NOMO-1 treated with DMSO at 0.1 percent for 48 hours (cell line): ENCODE data around the gene HNRNPF.
"Not testable (repeated sequence)": the region's sequence is repeated elsewhere in the genome, so short reads cannot be mapped to it uniquely, and the experiment has no call there.

Source experiments
- DNase-seq: peaks from one replicate; lab custom pipeline; 2025; ENCODE audit not compliant: unreplicated experiment; lab: John Stamatoyannopoulos, UW

The HNRNPF gene

DNA sequence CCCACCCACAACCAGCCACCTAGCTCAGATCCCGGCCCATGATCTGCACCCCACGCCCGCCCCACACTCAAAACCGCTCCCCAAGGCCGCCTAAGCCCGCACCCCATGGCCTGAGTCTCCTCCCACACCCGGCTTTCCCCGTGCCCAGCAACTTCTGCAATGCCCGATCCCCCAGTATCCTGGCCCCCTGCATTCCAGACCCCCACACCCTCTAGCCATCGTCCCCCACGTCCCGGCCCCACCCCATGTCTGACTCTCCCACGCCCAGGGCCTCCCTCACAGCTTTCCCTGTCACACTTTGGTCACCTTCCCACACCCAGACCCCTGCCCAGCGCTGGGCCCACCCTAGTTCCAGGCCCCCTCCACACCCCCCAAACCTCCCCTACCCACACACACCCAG lies 57.7 kb downstream of the HNRNPF start:
- DNase-seq = no peak

- DNase-seq = no peak
Observed at GRCh38 chr10:43350686-43351085, 58.3 kb downstream of the HNRNPF start.

DNA sequence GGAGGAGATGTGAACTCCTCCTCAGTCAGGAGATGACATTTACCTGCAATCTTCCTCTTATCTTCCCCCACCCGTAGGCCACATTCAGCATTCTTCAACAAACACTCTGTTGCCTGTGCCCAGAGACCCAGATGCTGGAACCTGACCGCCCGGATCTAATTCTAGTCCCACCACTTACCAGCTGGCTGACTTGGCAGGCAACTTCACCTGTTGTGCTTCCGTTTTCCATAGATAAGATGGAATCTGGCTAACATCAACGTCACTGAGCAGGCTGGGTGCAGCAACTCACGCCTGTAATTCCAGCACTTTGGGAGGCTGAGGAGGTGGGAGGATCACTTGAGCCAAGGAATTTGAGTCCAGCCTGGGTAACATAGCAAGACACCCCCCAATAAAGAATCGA lies 58.8 kb downstream of the HNRNPF start:
- no peak for DNase-seq

GRCh38 chr10:43348511-43349312 lies 60.3 kb downstream of the HNRNPF start:
- DNase-seq = peak; percentile 88

DNA sequence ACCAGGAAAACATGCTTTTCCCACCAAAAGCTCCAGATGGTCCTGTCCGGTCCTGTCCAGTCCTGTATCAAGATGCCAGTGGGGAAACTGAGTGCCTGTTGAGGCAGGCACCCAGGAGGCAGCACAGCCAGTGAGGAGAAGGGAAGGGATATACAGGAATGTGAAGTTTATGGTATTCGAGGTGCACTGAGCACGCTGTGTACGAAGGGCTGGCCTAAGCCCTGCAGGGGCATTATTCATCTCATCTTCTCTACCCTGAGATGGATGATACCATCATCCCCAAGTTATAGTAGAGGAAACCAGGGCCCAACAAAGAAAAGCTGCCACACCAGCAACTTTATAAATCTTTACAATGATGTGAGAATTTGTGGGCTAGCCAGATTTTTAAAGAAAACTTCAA lies 61.0 kb downstream of the HNRNPF start:
- no peak for DNase-seq

DNA sequence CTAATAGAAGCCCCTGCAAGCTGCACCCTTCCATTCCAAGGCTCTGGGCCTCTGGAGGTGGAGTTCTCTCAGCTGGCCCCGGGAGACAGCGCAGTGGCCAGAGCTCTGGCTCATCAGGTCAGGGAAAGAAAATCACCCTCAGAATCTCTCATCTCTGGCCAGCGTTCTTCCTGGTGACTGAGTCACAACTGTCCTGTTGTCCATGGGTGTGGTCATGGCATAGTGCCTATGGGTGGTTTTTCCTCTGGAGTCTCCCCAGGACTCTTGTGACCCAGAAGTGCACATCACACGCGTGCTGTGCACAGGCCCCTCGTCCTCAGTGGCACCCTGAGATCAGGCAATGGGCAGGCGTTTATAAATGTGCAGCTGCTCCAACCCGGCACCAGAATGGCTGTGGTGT lies 64.9 kb downstream of the HNRNPF start:
- DNase-seq = no peak

DNA sequence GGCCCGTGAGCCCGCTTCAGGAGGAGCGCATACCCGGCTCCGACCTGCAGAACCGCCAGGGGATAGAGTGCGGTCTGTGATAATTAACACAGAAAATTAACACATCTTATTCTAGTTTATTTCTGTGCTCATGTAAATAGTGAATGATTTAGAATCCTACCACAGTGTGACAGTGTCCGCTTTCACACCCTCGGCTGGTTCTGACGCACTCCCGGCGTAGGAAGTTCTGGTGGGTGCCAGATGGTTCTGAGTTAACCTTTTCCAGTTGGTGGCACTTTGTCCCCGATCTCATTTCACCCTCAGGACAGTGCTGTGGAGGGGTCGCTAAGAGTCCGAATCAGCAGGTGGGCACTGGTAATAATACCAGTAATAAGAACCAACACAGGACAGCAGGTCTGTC lies 65.9 kb downstream of the HNRNPF start:
- DNase-seq = no peak

- no peak for DNase-seq
Observed at GRCh38 chr10:43342279-43343125, 66.5 kb downstream of the HNRNPF start.

DNA sequence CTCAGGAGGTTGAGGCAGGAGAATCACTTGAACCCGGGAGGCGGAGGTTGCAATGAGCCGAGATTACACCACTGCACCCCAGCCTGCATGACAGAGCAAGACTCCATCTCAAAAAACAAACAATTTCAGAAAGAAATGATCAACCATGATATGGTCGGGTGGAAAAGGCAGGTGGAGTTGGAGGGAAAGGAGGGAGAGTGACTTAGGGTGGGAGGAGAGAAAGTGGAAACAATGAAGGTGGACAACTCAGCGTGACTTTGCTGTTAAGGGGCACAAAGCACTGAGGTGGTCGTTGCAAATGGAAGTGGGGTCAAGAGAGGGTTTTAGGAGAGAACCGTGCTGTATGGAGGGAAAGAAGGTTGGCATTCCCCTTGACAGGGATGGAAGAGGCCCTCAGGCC lies 67.5 kb downstream of the HNRNPF start:
- DNase-seq = no peak

GRCh38 chr10:43340619-43341018 lies 68.4 kb downstream of the HNRNPF start:
- no peak for DNase-seq

DNA sequence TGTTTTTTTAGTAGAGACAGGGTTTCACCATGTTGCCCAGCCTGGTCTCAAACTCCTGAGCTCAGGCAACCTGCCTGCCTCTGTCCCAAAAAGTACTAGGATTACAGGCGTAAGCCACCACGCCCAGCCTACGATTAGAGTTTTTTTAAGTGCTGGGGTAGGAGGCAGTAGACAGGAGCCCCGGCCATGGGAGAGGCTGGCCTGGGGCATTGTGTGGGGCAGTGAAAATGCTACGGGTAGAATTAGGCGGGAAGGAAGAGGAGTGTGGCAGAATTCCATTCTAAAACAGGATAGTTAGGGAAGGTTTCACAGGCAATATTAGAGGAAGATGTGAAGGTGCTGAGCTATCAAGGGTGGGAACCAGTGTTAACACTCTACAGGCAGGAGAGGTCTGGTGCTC lies 68.9 kb downstream of the HNRNPF start:
- DNase-seq = no peak

GRCh38 chr10:43339136-43339535 lies 69.8 kb downstream of the HNRNPF start:
- DNase-seq = no peak

GRCh38 chr10:43338117-43338516 lies 70.9 kb downstream of the HNRNPF start:
- DNase-seq = no peak

GRCh38 chr10:43337536-43337935 lies 71.5 kb downstream of the HNRNPF start:
- not testable (repeated sequence) for DNase-seq

GRCh38 chr10:43336641-43337318 lies 72.2 kb downstream of the HNRNPF start:
- no peak for DNase-seq

- DNase-seq = no peak
Observed at GRCh38 chr10:43336061-43336460, 72.9 kb downstream of the HNRNPF start.
